COLO829 (cell line): ENCODE measurements around the gene IPP.
"Not testable (repeated sequence)": the region's sequence is repeated elsewhere in the genome, so short reads cannot be mapped to it uniquely, and the experiment has no call there.

Experiments used
- DNase-seq: peaks from one replicate; pipeline ENCODE4 v3.0.0; 2012; ENCODE audit warnings: low spot score

IPP gene

GRCh38 chr1:45684402-45684801 is 66.1 kb downstream of the IPP start:
- DNase-seq: no peak

GRCh38 chr1:45682942-45683341 is 67.5 kb downstream of the IPP start:
- no peak for DNase-seq

GRCh38 chr1:45679123-45679522 is 71.3 kb downstream of the IPP start:
- no peak for DNase-seq

GRCh38 chr1:45678489-45678888 is 72.0 kb downstream of the IPP start:
- no peak for DNase-seq

GRCh38 chr1:45677751-45678245 is 72.7 kb downstream of the IPP start:
- no peak for DNase-seq

GRCh38 chr1:45676553-45676952 is 73.9 kb downstream of the IPP start:
- not testable (repeated sequence) for DNase-seq

GRCh38 chr1:45674478-45674877 is 76.0 kb downstream of the IPP start:
- DNase-seq: no peak

GRCh38 chr1:45673956-45674355 is 76.5 kb downstream of the IPP start:
- no peak for DNase-seq

- no peak for DNase-seq
Observed at GRCh38 chr1:45669859-45670655, 80.4 kb downstream of the IPP start.

- DNase-seq: no peak
Observed at GRCh38 chr1:45669379-45669778, 81.1 kb downstream of the IPP start.

- DNase-seq: no peak
Observed at GRCh38 chr1:45668526-45668925, 81.9 kb downstream of the IPP start.

- no peak for DNase-seq
Observed at GRCh38 chr1:45667321-45668111, 82.9 kb downstream of the IPP start.

- DNase-seq: no peak
Observed at GRCh38 chr1:45666836-45667235, 83.6 kb downstream of the IPP start.

GRCh38 chr1:45660336-45660735 is 90.1 kb downstream of the IPP start:
- DNase-seq: no peak

- no peak for DNase-seq
Observed at GRCh38 chr1:45659222-45659621, 91.2 kb downstream of the IPP start.

- DNase-seq: no peak
Observed at GRCh38 chr1:45658171-45658570, 92.3 kb downstream of the IPP start.

- DNase-seq: no peak
Observed at GRCh38 chr1:45656573-45657226, 93.8 kb downstream of the IPP start.

GRCh38 chr1:45654540-45655280 is 95.7 kb downstream of the IPP start:
- no peak for DNase-seq
